Astrocyte (in vitro differentiated cells and primary cell): ENCODE results near the gene CALR3. TPM values are rescaled to one million over a fixed set of nuclear protein-coding genes. Genes with fewer than 3 reads are reported as not detected.
A peak's percentile ranks its signal among the peaks of the same experiment; 100 is the strongest.

ENCODE experiments used
- DNase-seq: peaks from one replicate; pipeline ENCODE4 v3.0.0-alpha.2; 2010; ENCODE audit warnings: low read depth
- FAIRE-seq: peaks from 2 replicates; lab custom pipeline; 2011; peaks lifted over from hg19 to GRCh38; lab: Jason Lieb, UNC
- H2AFZ ChIP-seq: 2 replicates; pipeline ENCODE4 v1.6.0; 2012; ENCODE audit warnings: low read depth, low read length, inconsistent platforms
- H3K27ac ChIP-seq: 2 replicates; pipeline ENCODE4 v1.5.1; 2011; ENCODE audit warnings: low read depth, low read length, inconsistent platforms
- H3K27me3 ChIP-seq: 2 replicates; pipeline ENCODE4 v1.6.0; 2011; ENCODE audit warnings: low read length, inconsistent platforms; ENCODE audit not compliant: insufficient read depth
- H3K36me3 ChIP-seq: 2 replicates; pipeline ENCODE4 v1.5.1; 2011; ENCODE audit warnings: low read length, inconsistent platforms; ENCODE audit not compliant: insufficient read depth
- H3K4me1 ChIP-seq: 2 replicates; pipeline ENCODE4 v1.5.1; 2011; ENCODE audit warnings: low read length, inconsistent platforms; ENCODE audit not compliant: insufficient read depth
- H3K4me2 ChIP-seq: 2 replicates; pipeline ENCODE4 v1.6.0; 2012; ENCODE audit warnings: low read length, inconsistent platforms
- H3K4me3 ChIP-seq: 2 replicates; pipeline ENCODE4 v1.5.1; 2011; ENCODE audit warnings: low read depth, mild to moderate bottlenecking, low read length, inconsistent platforms; ENCODE audit not compliant: insufficient read depth
- H3K79me2 ChIP-seq: 2 replicates; pipeline ENCODE4 v1.6.0; 2012; ENCODE audit warnings: mild to moderate bottlenecking, low read length, inconsistent platforms; ENCODE audit not compliant: insufficient read depth
- H3K9ac ChIP-seq: 2 replicates; pipeline ENCODE4 v1.6.0; 2012; ENCODE audit warnings: mild to moderate bottlenecking, low read length, inconsistent platforms
- H3K9me3 ChIP-seq: 2 replicates; pipeline ENCODE4 v1.5.1; 2012; ENCODE audit warnings: low read depth, mild to moderate bottlenecking, low read length, inconsistent platforms; ENCODE audit not compliant: insufficient read depth
- H4K20me1 ChIP-seq: 2 replicates; pipeline ENCODE4 v1.6.0; 2012; ENCODE audit warnings: low read length, inconsistent platforms; ENCODE audit not compliant: insufficient read depth
- H3K27ac Mint-ChIP-seq: one replicate; pipeline ENCODE4 v1.8.0; 2021; ENCODE audit warnings: mild to moderate bottlenecking, mixed read lengths; ENCODE audit not compliant: unreplicated experiment
- H3K27me3 Mint-ChIP-seq: one replicate; pipeline ENCODE4 v1.8.0; 2021; ENCODE audit warnings: low read depth, mixed read lengths; ENCODE audit not compliant: unreplicated experiment
- H3K36me3 Mint-ChIP-seq: one replicate; pipeline ENCODE4 v1.8.0; 2021; ENCODE audit warnings: low read depth, mixed read lengths; ENCODE audit not compliant: unreplicated experiment
- H3K4me1 Mint-ChIP-seq: one replicate; pipeline ENCODE4 v1.8.0; 2021; ENCODE audit warnings: low read depth, mixed read lengths; ENCODE audit not compliant: unreplicated experiment
- H3K4me3 Mint-ChIP-seq: one replicate; pipeline ENCODE4 v1.8.0; 2021; ENCODE audit warnings: mild to moderate bottlenecking, moderate library complexity, mixed read lengths; ENCODE audit not compliant: unreplicated experiment
- H3K9me3 Mint-ChIP-seq: one replicate; pipeline ENCODE4 v1.8.0; 2021; ENCODE audit warnings: mild to moderate bottlenecking, mixed read lengths; ENCODE audit not compliant: unreplicated experiment
- CTCF ChIP-seq: IDR thresholded peaks from 2 replicates; pipeline ENCODE4 v1.5.1; 2011; ENCODE audit warnings: low read depth, mild to moderate bottlenecking, inconsistent platforms, low read length, moderate library complexity; ENCODE audit not compliant: insufficient read depth
- EZH2 ChIP-seq: IDR thresholded peaks from 2 replicates; pipeline ENCODE4 v1.6.1; 2012; ENCODE audit warnings: mild to moderate bottlenecking, low read length, inconsistent platforms; ENCODE audit not compliant: insufficient read depth
- total RNA-seq: library from RNA; stranded (reverse); gene quantifications from 2 replicates; pipeline ENCODE4 v1.2.1, GENCODE V29; 2021

CALR3 gene
- total RNA-seq, 1 donor from 2014 or later, result not detected

DNA sequence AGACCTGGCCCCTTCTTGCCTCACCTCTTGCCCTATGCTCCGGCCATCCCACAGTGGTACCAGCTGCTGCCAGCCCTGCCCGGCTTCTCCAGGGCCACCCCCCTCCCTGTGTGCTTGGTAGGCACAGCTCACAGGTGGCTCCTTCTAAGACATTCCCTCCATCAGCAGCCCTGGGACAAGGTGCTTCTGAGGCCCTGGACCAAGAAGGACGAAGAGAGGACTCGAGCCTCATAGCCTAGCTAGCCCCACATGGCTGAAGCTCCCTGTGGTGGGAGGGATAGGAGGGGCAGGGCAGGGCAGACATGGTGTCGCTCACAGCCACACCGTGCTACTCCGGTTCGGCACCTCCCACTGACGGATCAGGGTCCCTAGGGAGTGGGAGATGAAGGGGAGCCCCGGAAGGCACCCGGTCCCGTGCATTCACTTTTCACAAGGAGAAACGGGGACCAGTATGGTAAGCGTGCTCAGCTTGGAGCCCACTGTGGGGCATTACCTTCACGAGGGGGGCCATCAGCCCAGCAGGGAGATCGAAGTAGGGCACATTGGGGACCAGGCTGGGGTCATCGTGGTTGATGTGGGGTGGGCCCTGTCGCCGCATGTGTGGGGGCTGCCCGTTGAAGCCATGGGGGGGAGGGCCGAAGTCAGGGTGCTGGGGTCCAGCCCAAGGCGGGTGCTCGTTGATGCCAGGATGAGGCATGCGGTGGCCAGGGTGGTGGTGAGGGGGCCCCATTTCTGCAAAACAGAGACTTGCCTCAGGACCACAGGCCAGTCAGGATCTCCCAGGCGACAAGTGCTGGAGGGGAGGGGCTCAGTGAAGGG lies 26.8 kb upstream of the CALR3 start:
- Mint-ChIP-seq H3K27ac (no peak overlapping the region), H3K4me3 (peak overlapping the region; percentile 54), H3K27me3 (no peaks in the 10 kb centered on the region), H3K9me3 (no peaks in the 10 kb centered on the region), H3K36me3 (peaks cover 11% of the 10 kb centered on the region), H3K4me1 (no peaks in the 10 kb centered on the region)
- H3K4me1 ChIP-seq, result no peaks in the 10 kb centered on the region
- H3K4me3 ChIP-seq, result no peak overlapping the region
- peaks cover 27% of the 10 kb centered on the region for H3K36me3 ChIP-seq
- H3K4me2 ChIP-seq, result no peak overlapping the region
- DNase-seq (no peak), FAIRE-seq (no peak)
- peaks cover 46% of the 10 kb centered on the region for H4K20me1 ChIP-seq
- H2AFZ ChIP-seq, result no peak overlapping the region
- no peak for TF ChIP-seq CTCF
- no peak for TF ChIP-seq EZH2
- H3K27me3 ChIP-seq, result no peaks in the 10 kb centered on the region
- no peaks in the 10 kb centered on the region for H3K9me3 ChIP-seq
- no peak overlapping the region for H3K27ac ChIP-seq
- H3K9ac ChIP-seq, result no peak overlapping the region
- H3K79me2 ChIP-seq, result peaks cover 7% of the 10 kb centered on the region

GRCh38 chr19:16521715-16522289 lies 25.8 kb upstream of the CALR3 start:
- no peaks in the 10 kb centered on the region for H3K27me3 Mint-ChIP-seq
- Histone ChIP-seq H3K36me3 (peaks cover 25% of the 10 kb centered on the region), H3K9ac (no peak overlapping the region), H3K27me3 (no peaks in the 10 kb centered on the region), H3K4me3 (no peak overlapping the region), H2AFZ (no peak overlapping the region), H3K79me2 (peaks cover 7% of the 10 kb centered on the region), H4K20me1 (peaks cover 45% of the 10 kb centered on the region), H3K4me2 (no peak overlapping the region), H3K9me3 (no peaks in the 10 kb centered on the region), H3K4me1 (no peaks in the 10 kb centered on the region), H3K27ac (no peak overlapping the region)
- H3K36me3 Mint-ChIP-seq, result peaks cover 10% of the 10 kb centered on the region
- no peak for FAIRE-seq
- no peak for TF ChIP-seq EZH2
- TF ChIP-seq CTCF, result no peak
- DNase-seq, result no peak
- H3K27ac Mint-ChIP-seq, result no peak overlapping the region
- no peak overlapping the region for H3K4me3 Mint-ChIP-seq
- H3K9me3 Mint-ChIP-seq, result no peaks in the 10 kb centered on the region
- H3K4me1 Mint-ChIP-seq, result no peaks in the 10 kb centered on the region
